ENCODE results near the gene RFX1.

DNA sequence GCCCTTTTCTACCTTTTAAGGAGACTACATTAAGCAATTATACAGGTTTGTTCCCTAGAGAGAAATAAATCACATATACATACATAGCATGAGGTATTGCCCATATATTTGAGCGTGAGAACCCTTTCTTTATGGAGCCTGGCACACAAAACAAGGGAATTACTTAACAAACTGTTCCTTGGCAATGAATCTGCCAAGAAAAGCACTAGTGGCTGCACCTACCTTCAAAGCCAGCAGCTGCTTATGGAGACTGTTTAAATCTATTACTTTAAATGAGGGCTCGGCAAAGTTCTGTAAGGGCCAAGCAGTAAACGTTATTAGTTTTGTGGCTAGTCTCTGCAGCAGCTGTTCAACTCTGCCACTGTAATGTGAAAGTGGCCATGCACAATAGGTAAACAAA, 7.0 kb downstream of the RFX1 start:
- no peak for TF ChIP-seq EZH2phosphoT487 (IDR thresholded peaks at IDR 0.05; ENCODE audit: insufficient read depth, low read depth)
- TF ChIP-seq EZH2 (IDR thresholded peaks at IDR 0.05; ENCODE audit: insufficient read depth, poor library complexity, severe bottlenecking), result no peak

Data from GM23248 (cell line).